MM.1S (cell line): Measurements from ENCODE around the gene CERT1.
A peak's percentile ranks its signal among the peaks of the same experiment; 100 is the strongest.
"Not testable (repeated sequence)": the region's sequence is repeated elsewhere in the genome, so short reads cannot be mapped to it uniquely, and the experiment has no call there.

Source experiments
- DNase-seq: peaks from one replicate; pipeline ENCODE4 v3.0.0-alpha.2; 2015
- H2AFZ ChIP-seq: fragments of 300-600 bp; sonication (generic); 2 replicates; pipeline ENCODE4 v1.6.0; 2016; ENCODE audit warnings: antibody characterized with exemption, low read length
- H3F3A ChIP-seq: fragments of 300-600 bp; sonication (generic); 2 replicates; pipeline ENCODE4 v1.6.1; 2016; ENCODE audit warnings: mild to moderate bottlenecking, antibody characterized with exemption, low read length, moderate library complexity, mixed read lengths; ENCODE audit not compliant: insufficient read depth
- H3K27ac ChIP-seq: fragments of 300-600 bp; sonication (generic); 2 replicates; pipeline ENCODE4 v1.5.1; 2016; ENCODE audit warnings: mild to moderate bottlenecking, low read length
- H3K27me3 ChIP-seq: fragments of 300-600 bp; sonication (generic); replicated peaks from 2 replicates; pipeline ENCODE4 v1.6.0; 2016; ENCODE audit warnings: low read length; ENCODE audit not compliant: insufficient read depth
- H3K36me3 ChIP-seq: fragments of 300-600 bp; sonication (generic); replicated peaks from 2 replicates; pipeline ENCODE4 v1.6.1; 2016; ENCODE audit warnings: mild to moderate bottlenecking, low read length, mixed read lengths; ENCODE audit not compliant: insufficient read depth
- H3K4me1 ChIP-seq: fragments of 300-600 bp; sonication (generic); 2 replicates; pipeline ENCODE4 v1.6.1; 2016; ENCODE audit warnings: low read length, mixed read lengths
- H3K4me2 ChIP-seq: fragments of 300-600 bp; sonication (generic); 2 replicates; pipeline ENCODE4 v1.6.0; 2016; ENCODE audit warnings: low read depth, low read length
- H3K4me3 ChIP-seq: fragments of 300-600 bp; sonication (generic); 2 replicates; pipeline ENCODE4 v1.5.1; 2016; ENCODE audit warnings: low read length, mixed read lengths
- H3K79me2 ChIP-seq: fragments of 300-600 bp; sonication (generic); 2 replicates; pipeline ENCODE4 v1.6.1; 2016; ENCODE audit warnings: mixed run types, low read length, mixed read lengths
- H3K9ac ChIP-seq: fragments of 300-600 bp; sonication (generic); 2 replicates; pipeline ENCODE4 v1.6.1; 2016; ENCODE audit warnings: low read length, mixed read lengths
- H3K9me2 ChIP-seq: fragments of 300-600 bp; sonication (generic); replicated peaks from 2 replicates; pipeline ENCODE4 v1.6.1; 2016; ENCODE audit warnings: mild to moderate bottlenecking, low read length, mixed read lengths; ENCODE audit not compliant: insufficient read depth
- H3K9me3 ChIP-seq: fragments of 300-600 bp; sonication (generic); replicated peaks from 2 replicates; pipeline ENCODE4 v1.6.1; 2016; ENCODE audit warnings: mild to moderate bottlenecking, low read length, mixed read lengths; ENCODE audit not compliant: insufficient read depth
- H4K20me1 ChIP-seq: fragments of 300-600 bp; sonication (generic); 2 replicates; pipeline ENCODE4 v1.6.1; 2016; ENCODE audit warnings: mild to moderate bottlenecking, low read length, moderate library complexity, mixed read lengths; ENCODE audit not compliant: insufficient read depth
- CTCF ChIP-seq: fragments of 300-600 bp; sonication (generic); IDR thresholded peaks from 2 replicates; pipeline ENCODE4 v1.5.1; 2016; ENCODE audit warnings: antibody characterized with exemption, low read length, mixed read lengths
- EZH2 ChIP-seq: fragments of 300-600 bp; sonication (generic); optimal IDR thresholded peaks from 2 replicates; pipeline ENCODE3; 2017; ENCODE audit warnings: low read depth, mild to moderate bottlenecking, antibody characterized with exemption, low read length, mixed read lengths
- EZH2phosphoT487 ChIP-seq: fragments of 300-600 bp; sonication (generic); IDR thresholded peaks from 2 replicates; pipeline ENCODE4 v1.6.1; 2018; ENCODE audit warnings: antibody characterized with exemption, low read length

The CERT1 gene

GRCh38 chr5:75509956-75510355 is 1.5 kb downstream of the CERT1 start:
- Histone ChIP-seq H3K9me3 (no peaks in the 10 kb centered on the region), H3K4me1 (peaks cover 25% of the 10 kb centered on the region), H3K9me2 (no peaks in the 10 kb centered on the region), H4K20me1 (0 out of 2 replicates have a peak, but pooled peaks cover 3% of the 10 kb centered on the region), H3K27ac (no peak overlapping the region), H2AFZ (no peak overlapping the region), H3K9ac (no peak overlapping the region; the same call in 1 of the 2 replicates), H3K79me2 (peaks cover 86% of the 10 kb centered on the region), H3K36me3 (no peaks in the 10 kb centered on the region), H3K4me2 (peak overlapping the region; percentile 88), H3K4me3 (peak overlapping the region; percentile 97), H3F3A (no peaks in the 10 kb centered on the region), H3K27me3 (no peaks in the 10 kb centered on the region)
- TF ChIP-seq CTCF (no peak), EZH2 (no peak), EZH2phosphoT487 (no peak)
- DNase-seq: no peak

GRCh38 chr5:75509546-75509945 is 1.9 kb downstream of the CERT1 start:
- TF ChIP-seq EZH2phosphoT487: no peak
- TF ChIP-seq EZH2: no peak
- TF ChIP-seq CTCF: no peak
- Histone ChIP-seq H3K27ac (no peak overlapping the region), H3K9me2 (no peaks in the 10 kb centered on the region), H3K27me3 (no peaks in the 10 kb centered on the region), H3F3A (no peaks in the 10 kb centered on the region), H2AFZ (no peak overlapping the region), H4K20me1 (0 out of 2 replicates have a peak, but pooled peaks cover 3% of the 10 kb centered on the region), H3K4me1 (peaks cover 25% of the 10 kb centered on the region), H3K4me3 (peak overlapping the region; percentile 97), H3K36me3 (no peaks in the 10 kb centered on the region), H3K9me3 (no peaks in the 10 kb centered on the region), H3K9ac (no peak overlapping the region), H3K4me2 (peak overlapping the region; percentile 88), H3K79me2 (peaks cover 82% of the 10 kb centered on the region)
- no peak for DNase-seq

GRCh38 chr5:75507841-75508240 is 3.6 kb downstream of the CERT1 start:
- Histone ChIP-seq H3K4me3 (no peak overlapping the region), H3K4me1 (peaks cover 16% of the 10 kb centered on the region), H3K9me2 (no peaks in the 10 kb centered on the region), H3K27me3 (no peaks in the 10 kb centered on the region), H3K4me2 (no peak overlapping the region), H3K36me3 (no peaks in the 10 kb centered on the region; the same call in none of the 2 replicates), H4K20me1 (0 out of 2 replicates have a peak, but pooled peaks cover 3% of the 10 kb centered on the region), H3K9me3 (no peaks in the 10 kb centered on the region), H3F3A (no peaks in the 10 kb centered on the region), H3K79me2 (peaks cover 73% of the 10 kb centered on the region), H2AFZ (no peak overlapping the region), H3K9ac (no peak overlapping the region), H3K27ac (no peak overlapping the region)
- DNase-seq: no peak
- TF ChIP-seq EZH2phosphoT487 (no peak), EZH2 (no peak), CTCF (no peak)

GRCh38 chr5:75505112-75505511 is 6.3 kb downstream of the CERT1 start:
- H2AFZ ChIP-seq, H3K9me3 ChIP-seq, H3K4me3 ChIP-seq, DNase-seq, H3K9me2 ChIP-seq, H4K20me1 ChIP-seq, H3K27ac ChIP-seq, H3K27me3 ChIP-seq, H3K9ac ChIP-seq, H3K36me3 ChIP-seq, H3F3A ChIP-seq, H3K4me2 ChIP-seq: not testable (repeated sequence)
- Histone ChIP-seq H3K4me1 (peaks cover 11% of the 10 kb centered on the region), H3K79me2 (peaks cover 71% of the 10 kb centered on the region)

GRCh38 chr5:75498875-75499274 is 12.6 kb downstream of the CERT1 start:
- not testable (repeated sequence) for H3K4me3 ChIP-seq, H3K4me1 ChIP-seq, H3K9ac ChIP-seq, H3K36me3 ChIP-seq, H4K20me1 ChIP-seq, H2AFZ ChIP-seq, H3F3A ChIP-seq, H3K27me3 ChIP-seq, H3K4me2 ChIP-seq, DNase-seq, H3K9me3 ChIP-seq, H3K9me2 ChIP-seq, H3K27ac ChIP-seq
- peaks cover 30% of the 10 kb centered on the region for H3K79me2 ChIP-seq
